NCI-H146 treated with DMSO at 0.1 percent for 48 hours (cell line): ENCODE data around the gene LITAF.
A peak's percentile ranks its signal among the peaks of the same experiment; 100 is the strongest.

Experiments used
- DNase-seq: peaks from one replicate; lab custom pipeline; 2025; ENCODE audit not compliant: unreplicated experiment; lab: John Stamatoyannopoulos, UW

The LITAF gene

GRCh38 chr16:11586856-11587642 is at the start of gene LITAF:
Gene LITAF, minus strand, starts transcription at chr16:11586919. Its CDS starts 30,189 bp downstream, at chr16:11556730.
- DNase-seq: peak; percentile 56

DNA sequence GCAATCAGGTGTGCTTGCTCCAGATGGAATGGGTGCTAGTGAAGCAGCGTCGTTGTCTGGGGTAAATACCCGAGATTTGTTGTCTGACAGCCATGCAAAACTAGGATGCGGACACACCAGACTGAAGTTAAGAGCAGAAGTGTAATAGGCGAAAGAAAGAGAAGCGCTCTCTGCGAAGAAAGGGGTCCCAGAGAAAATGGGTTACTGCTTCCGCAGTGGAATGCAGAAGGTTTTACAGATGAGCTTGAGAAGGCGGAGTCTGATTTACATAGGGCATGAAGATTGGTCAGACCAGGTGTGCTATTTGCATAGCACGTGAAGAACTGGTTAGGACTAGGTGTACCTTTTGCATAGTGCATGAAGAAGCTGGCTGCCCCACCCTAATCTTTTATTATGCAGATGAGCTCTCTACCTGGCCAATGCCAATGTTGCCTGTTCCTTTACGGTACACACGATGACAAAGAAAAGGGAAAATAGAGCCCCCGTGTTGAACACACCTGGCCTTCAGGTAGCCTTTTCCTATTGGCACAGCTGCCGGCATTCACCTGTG is 49.5 kb upstream of the LITAF start:
- peak; percentile 100 for DNase-seq

DNA sequence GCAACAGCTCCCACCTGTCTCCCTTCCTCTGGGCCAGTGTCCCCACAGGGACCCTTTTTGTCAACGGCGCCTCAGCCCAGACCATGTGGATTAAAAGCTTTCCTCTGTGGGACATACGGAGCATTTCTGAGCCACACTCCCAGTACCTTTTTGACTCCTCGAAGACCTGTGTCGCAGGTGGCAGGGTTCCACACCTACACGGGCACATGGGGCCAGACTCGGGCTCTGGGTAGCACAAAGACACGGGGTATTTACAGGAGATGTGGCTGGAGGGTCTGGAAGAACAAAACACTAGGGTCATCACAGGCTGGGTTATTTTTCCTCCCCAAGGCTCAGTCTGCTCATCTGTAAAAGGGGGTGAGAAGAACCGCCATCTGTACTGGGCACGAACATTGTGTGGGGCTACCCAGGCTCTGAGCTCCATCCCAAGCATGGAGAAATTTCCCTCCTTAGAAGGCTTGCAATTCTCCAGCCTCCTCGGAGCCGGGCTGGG is 49.0 kb upstream of the LITAF start:
- no peak for DNase-seq

- no peak for DNase-seq
These were observed 48.5 kb upstream of the LITAF start for GRCh38 chr16:11635113-11635652.

- DNase-seq: no peak
These were observed 47.6 kb upstream of the LITAF start for GRCh38 chr16:11634312-11634711.

- DNase-seq: no peak
These were observed 46.4 kb upstream of the LITAF start for GRCh38 chr16:11633113-11633512.

- no peak for DNase-seq
These were observed 45.8 kb upstream of the LITAF start for GRCh38 chr16:11632455-11632939.

GRCh38 chr16:11631214-11631613 is 44.5 kb upstream of the LITAF start:
- no peak for DNase-seq

- no peak for DNase-seq
These were observed 44.0 kb upstream of the LITAF start for GRCh38 chr16:11630768-11631056.

DNA sequence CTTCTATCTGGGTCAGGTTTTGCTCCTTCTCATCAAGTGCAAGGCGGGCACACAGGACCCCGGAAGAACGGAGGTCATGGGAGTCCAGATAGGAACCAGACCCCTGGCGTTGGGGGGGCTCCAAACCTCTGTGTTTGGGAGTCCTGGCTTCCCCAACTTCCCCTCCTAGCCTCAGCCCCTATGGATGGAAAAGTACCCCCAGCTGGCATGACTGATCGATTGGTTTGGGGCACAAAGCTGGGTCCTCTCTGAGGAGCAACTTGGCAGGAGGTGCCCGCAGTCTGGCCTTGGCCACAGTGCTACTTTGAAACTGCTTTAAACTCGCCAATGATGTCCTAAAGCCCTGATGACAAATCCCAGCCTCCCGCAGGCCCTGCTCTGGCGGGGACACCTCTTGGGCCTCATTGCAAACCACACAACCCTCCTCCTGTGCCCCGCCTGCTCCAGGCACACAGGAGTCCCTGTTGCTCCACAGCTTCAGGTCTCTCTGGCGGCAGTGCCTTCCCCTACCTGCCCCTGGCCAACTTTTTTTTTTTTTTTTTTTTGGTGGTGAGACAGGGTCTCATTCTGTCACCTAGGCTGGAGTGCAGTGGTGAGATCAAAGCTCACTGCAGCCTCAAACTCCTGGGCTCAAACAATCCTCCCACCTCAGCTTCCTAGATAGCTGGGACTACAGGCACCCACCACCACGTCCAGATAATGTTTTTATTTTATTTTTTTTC is 43.5 kb upstream of the LITAF start:
- no peak for DNase-seq

DNA sequence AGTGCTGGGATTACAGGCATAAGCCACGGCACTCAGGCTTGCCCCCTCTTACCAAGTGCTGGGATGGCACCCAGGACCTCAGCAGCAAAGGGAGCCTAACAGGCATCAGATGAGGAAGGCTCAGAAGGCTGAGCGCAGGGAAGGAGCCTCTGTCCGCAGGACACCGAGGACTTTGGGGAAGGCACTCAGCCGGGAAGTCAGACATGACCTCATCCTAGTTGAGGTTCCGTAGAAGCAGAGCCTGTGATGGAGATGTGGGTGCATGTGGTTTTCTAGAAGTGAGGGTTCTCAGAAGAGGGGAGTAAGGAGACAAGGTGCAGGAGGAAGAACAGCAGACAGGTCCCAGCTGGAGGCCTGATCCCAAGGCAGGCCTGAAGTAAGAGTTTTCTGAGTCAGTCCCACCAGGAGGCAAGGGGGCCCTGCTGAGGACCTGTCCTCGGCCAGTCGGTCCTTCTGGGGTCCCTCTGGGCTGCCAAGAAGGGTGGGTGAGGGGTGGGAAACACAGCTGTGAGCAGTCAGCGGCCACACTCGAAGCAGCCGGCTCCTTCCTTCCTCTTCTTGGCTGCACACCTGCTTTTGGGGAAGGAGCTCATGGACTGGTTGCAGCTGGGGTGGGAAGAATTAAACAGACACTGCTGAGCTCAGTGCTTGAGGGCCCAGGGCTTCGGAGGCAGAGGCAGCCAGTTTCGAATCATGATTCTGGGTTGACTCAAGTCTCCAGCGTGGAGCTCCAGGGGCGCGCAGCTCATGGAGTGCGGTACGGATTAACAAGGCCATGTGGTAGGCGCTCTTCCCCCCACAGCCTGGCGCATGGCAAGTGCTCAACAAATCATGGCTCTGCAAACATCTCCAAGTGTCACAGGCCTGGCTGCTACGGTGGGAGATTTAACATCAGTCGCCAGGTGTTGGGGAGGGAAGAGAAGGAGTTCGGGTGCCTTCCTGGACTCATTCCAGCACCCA is 42.6 kb upstream of the LITAF start:
- no peak for DNase-seq

DNA sequence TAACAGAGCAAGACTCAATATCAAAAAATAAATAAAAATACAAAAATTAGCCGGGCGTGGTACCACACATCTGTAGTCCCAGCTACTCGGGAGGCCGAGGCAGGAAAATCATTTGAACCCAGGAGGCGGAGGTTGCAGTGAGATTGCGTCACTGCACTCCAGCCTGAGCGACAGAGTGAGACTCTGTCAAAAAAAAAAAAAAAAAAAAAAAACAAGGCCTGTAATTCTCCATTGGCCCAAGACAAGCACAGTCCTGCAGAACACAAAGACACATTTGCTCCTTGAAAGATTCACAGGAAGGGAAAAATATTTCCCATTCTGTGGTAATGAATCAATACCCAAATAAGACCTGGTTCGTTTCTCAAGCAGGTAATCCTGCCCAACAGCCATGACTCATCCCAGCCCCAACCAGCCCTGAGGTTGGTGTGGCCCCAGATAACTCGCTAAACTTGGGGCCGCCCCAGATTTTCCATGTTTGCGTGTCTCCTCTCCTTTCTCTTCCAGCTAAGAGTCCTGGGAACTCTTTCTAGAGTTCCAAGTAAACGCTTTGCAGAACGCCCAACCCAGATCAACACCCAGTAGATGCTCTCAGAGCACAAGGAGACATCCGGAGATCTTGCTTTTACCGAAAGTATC is 41.2 kb upstream of the LITAF start:
- no peak for DNase-seq

GRCh38 chr16:11627292-11627663 is 40.6 kb upstream of the LITAF start:
- DNase-seq: no peak

DNA sequence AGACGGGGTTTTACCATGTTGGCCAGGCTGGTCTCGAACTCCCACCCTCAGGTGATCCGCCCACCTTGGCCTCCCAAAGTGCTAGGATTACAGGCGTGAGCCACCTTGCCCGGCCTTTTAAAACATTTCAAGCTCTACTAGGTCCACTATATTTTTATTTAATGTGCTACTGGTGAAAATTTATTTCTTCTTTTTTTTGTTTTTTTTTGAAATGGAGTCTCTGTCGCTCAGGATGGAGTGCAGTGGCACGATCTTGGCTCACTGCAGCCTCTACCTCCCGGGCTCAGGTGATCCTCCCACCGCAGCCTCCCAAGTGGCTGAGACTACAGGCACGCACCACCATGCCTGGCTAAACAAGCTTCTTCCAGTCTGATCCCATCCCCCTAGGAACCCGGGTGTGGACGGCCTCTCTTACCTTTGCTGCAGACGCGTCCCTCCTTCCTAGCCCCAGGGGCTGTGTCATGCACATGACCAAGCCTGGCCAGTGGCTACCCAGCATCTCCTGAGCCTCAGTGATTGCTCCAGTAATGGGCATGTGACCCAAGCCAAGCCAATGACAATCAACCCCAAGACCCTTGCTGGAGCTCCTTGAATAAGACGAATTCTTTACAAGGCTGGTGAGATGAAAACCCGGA is 40.1 kb upstream of the LITAF start:
- no peak for DNase-seq

DNA sequence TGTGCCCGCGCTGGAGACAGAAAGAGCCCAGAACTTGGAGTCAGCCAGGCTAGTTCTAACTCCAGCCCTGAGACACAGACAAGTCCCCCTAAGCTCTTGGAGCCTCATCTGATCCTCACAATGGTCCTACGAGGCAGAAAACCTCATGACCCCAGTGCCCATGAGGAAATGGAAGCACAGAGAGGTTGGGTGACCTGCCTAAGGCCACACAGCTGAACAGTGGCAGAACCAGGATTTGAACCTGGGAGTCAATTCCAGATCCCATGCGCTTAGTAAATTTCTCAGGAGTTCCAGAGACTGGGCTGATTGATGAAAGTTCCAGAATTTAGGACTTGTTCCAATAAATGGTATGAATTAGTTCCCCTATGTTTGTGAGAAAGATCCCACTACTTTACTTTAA is 39.0 kb upstream of the LITAF start:
- DNase-seq: no peak

- DNase-seq: no peak
These were observed 38.2 kb upstream of the LITAF start for GRCh38 chr16:11624636-11625607.

DNA sequence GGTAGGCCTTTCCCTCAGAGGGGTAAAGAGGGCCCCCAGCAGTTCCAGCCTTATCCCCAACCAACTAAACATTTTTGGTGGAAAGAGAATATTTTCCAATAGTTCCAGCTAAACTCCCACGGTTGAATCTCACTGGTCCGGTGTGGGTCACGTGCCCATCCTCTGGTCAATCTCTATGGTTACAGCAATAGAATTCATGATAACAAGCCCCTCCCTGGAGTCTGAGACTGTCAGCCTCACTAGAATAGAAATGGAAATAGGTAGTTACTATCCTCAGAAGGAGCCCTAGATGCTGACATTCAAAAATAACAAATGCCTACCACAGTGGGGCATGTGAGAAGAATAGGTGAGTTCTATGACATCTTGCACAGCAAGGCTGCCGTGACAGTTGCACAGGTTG is 37.5 kb upstream of the LITAF start:
- DNase-seq: no peak

- DNase-seq: no peak
These were observed 35.4 kb upstream of the LITAF start for GRCh38 chr16:11621920-11622651.
